SU-DHL-6 (cell line): ENCODE results near the gene CDK5R2.

Source experiments
- H2AFZ ChIP-seq: fragments of 200-600 bp; sonication (generic); 2 replicates; pipeline ENCODE4 v1.6.1; 2014; ENCODE audit warnings: low read depth, mild to moderate bottlenecking, moderate library complexity, mixed read lengths, antibody characterized with exemption, low read length; ENCODE audit not compliant: severe bottlenecking
- H3F3A ChIP-seq: fragments of 200-600 bp; shearing (Covaris generic); 2 replicates; pipeline ENCODE4 v1.6.0; 2016; ENCODE audit warnings: antibody characterized with exemption, mild to moderate bottlenecking; ENCODE audit not compliant: insufficient read depth
- H3K27ac ChIP-seq: fragments of 200-600 bp; sonication (generic); 2 replicates; pipeline ENCODE4 v1.5.1; 2016; ENCODE audit warnings: low read depth, mild to moderate bottlenecking, low read length, moderate library complexity, mixed read lengths
- H3K27me3 ChIP-seq: fragments of 200-600 bp; sonication (generic), shearing (Covaris generic); 2 replicates; pipeline ENCODE4 v1.6.0; 2014; ENCODE audit warnings: mild to moderate bottlenecking, low read length
- H3K36me3 ChIP-seq: fragments of 200-600 bp; sonication (generic); 2 replicates; pipeline ENCODE4 v1.6.1; 2014; ENCODE audit warnings: mild to moderate bottlenecking, low read length, mixed read lengths
- H3K4me2 ChIP-seq: fragments of 300-600, 200-600 bp; shearing (Covaris generic), sonication (generic); 2 replicates; pipeline ENCODE4 v1.6.0; 2014; ENCODE audit warnings: low read length, low read depth, mild to moderate bottlenecking; ENCODE audit not compliant: poor library complexity, severe bottlenecking
- H3K4me3 ChIP-seq: fragments of 200-600 bp; sonication (generic); 2 replicates; pipeline ENCODE4 v1.5.1; 2014; ENCODE audit warnings: antibody characterized with exemption, low read length, mild to moderate bottlenecking, mixed read lengths; ENCODE audit not compliant: insufficient read depth, poor library complexity, severe bottlenecking
- H3K79me2 ChIP-seq: fragments of 200-600 bp; sonication (generic); 2 replicates; pipeline ENCODE4 v1.6.1; 2014; ENCODE audit warnings: mild to moderate bottlenecking, low read length, moderate library complexity; ENCODE audit not compliant: insufficient read depth
- H3K9ac ChIP-seq: fragments of 200-600 bp; sonication (generic); 2 replicates; pipeline ENCODE4 v1.7.0; 2014; ENCODE audit warnings: mild to moderate bottlenecking, low read length
- H3K9me2 ChIP-seq: fragments of 200-600 bp; sonication (generic); replicated peaks from 2 replicates; pipeline ENCODE4 v1.6.1; 2014; ENCODE audit warnings: low read length; ENCODE audit not compliant: insufficient read depth
- H3K9me3 ChIP-seq: fragments of 200-600 bp; sonication (generic); 2 replicates; pipeline ENCODE4 v1.6.1; 2014; ENCODE audit warnings: low read length, mixed read lengths; ENCODE audit not compliant: insufficient read depth
- H4K20me1 ChIP-seq: fragments of 200-600 bp; sonication (generic); 2 replicates; pipeline ENCODE4 v1.6.1; 2014; ENCODE audit warnings: low read depth, mild to moderate bottlenecking, antibody characterized with exemption, low read length, moderate library complexity, mixed read lengths
- EZH2phosphoT487 ChIP-seq: fragments of 200-600 bp; sonication (generic), shearing (Covaris generic); conservative IDR thresholded peaks from 2 replicates; pipeline ENCODE4 v1.6.1; 2018; ENCODE audit warnings: mild to moderate bottlenecking, antibody characterized with exemption, low read length, moderate library complexity, mixed read lengths
- TF ChIP-seq, protein P1 (sequence below): fragments of 200-600 bp; sonication (generic); IDR thresholded peaks from one replicate; pipeline ENCODE4 v1.5.1; 2017; ENCODE audit warnings: antibody characterized with exemption, mild to moderate bottlenecking, low read length, moderate library complexity; ENCODE audit not compliant: insufficient read depth, poor library complexity, severe bottlenecking

The CDK5R2 gene

DNA sequence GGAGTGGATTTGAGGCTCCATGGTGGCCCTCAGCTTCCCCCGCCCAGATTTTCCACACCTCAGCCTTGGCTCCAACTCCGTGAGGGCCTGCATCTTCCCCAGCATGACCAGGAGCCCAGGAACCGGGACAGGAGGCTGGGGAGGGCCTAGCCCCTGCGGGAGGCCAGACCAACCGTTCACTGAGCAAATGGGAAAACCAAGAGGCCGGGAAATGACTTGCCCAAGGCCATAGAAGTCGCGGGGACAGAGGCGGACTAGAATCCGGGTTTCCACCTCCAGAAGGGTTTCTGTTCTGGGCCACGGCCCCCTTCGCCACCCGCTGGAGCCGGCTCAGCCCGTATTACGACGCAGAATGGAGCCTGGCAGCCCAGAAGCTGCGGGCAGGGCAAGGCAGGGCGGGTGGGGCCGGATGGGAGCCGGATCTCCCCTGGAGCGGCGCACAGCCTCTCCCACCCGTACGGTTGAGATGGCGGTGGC is 41.7 kb downstream of the CDK5R2 start:
- H3K4me3 ChIP-seq, result no peak overlapping the region
- no peak overlapping the region for H3K4me2 ChIP-seq
- no peak overlapping the region for H3K9ac ChIP-seq
- H2AFZ ChIP-seq, result no peak overlapping the region
- H3F3A ChIP-seq, result no peaks in the 10 kb centered on the region
- H4K20me1 ChIP-seq, result no peaks in the 10 kb centered on the region
- H3K36me3 ChIP-seq, result no peaks in the 10 kb centered on the region
- TF ChIP-seq, protein P1, sequence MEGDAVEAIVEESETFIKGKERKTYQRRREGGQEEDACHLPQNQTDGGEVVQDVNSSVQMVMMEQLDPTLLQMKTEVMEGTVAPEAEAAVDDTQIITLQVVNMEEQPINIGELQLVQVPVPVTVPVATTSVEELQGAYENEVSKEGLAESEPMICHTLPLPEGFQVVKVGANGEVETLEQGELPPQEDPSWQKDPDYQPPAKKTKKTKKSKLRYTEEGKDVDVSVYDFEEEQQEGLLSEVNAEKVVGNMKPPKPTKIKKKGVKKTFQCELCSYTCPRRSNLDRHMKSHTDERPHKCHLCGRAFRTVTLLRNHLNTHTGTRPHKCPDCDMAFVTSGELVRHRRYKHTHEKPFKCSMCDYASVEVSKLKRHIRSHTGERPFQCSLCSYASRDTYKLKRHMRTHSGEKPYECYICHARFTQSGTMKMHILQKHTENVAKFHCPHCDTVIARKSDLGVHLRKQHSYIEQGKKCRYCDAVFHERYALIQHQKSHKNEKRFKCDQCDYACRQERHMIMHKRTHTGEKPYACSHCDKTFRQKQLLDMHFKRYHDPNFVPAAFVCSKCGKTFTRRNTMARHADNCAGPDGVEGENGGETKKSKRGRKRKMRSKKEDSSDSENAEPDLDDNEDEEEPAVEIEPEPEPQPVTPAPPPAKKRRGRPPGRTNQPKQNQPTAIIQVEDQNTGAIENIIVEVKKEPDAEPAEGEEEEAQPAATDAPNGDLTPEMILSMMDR, result no peak
- no peak for TF ChIP-seq EZH2phosphoT487
- H3K27ac ChIP-seq, result no peak overlapping the region
- no peaks in the 10 kb centered on the region for H3K27me3 ChIP-seq
- H3K9me2 ChIP-seq, result no peaks in the 10 kb centered on the region
- H3K79me2 ChIP-seq, result no peaks in the 10 kb centered on the region
- no peaks in the 10 kb centered on the region for H3K9me3 ChIP-seq

DNA sequence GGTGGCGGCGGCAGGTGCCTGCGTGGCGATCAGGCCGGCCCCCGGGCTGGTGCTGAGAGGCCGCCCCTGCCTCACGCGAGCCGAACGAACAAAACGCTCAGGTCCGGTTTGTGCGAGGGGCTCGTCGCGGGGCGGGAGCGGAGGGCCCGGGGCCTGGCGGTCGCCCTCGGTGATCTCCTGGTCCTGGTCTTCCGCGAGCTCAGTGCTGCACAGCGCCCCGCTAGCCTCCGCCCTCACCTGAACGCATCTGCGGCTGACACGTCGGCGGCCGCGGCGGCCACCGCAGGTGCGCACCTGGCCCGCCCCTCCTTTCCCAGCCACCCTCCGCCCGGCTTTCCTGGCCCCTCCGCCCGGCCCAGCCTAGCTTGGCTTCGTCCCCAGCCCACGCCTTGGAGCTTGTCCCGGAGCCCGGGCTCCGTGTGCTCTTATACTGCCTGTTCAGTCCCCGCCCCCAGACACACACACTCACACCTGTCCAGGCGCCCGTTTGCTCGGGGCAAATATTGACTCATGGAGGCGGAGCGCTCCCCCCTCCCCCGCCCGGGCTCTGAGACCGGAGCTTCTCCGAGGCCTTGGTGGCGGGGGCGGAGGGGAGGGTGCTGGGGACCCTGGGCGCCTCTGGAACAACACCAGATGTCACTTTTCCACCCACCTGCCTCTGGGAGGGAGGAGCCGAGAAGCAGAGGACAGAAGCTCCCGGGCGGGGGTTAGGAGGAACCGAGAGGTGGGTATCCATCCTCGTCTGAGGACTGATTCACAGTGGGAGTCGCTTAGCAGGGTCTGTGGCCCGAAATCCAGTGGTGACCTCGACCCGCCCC is 42.3 kb downstream of the CDK5R2 start:
- no peaks in the 10 kb centered on the region for H3K36me3 ChIP-seq
- H3K27ac ChIP-seq, result no peak overlapping the region
- H4K20me1 ChIP-seq, result no peaks in the 10 kb centered on the region
- H2AFZ ChIP-seq, result no peak overlapping the region
- no peak overlapping the region for H3K9ac ChIP-seq
- no peaks in the 10 kb centered on the region for H3K9me2 ChIP-seq
- no peak overlapping the region for H3K4me2 ChIP-seq
- H3F3A ChIP-seq, result no peaks in the 10 kb centered on the region
- H3K9me3 ChIP-seq, result no peaks in the 10 kb centered on the region
- TF ChIP-seq, protein P1, result no peak
- TF ChIP-seq EZH2phosphoT487, result no peak
- no peaks in the 10 kb centered on the region for H3K27me3 ChIP-seq
- no peaks in the 10 kb centered on the region for H3K79me2 ChIP-seq
- H3K4me3 ChIP-seq, result no peak overlapping the region

DNA sequence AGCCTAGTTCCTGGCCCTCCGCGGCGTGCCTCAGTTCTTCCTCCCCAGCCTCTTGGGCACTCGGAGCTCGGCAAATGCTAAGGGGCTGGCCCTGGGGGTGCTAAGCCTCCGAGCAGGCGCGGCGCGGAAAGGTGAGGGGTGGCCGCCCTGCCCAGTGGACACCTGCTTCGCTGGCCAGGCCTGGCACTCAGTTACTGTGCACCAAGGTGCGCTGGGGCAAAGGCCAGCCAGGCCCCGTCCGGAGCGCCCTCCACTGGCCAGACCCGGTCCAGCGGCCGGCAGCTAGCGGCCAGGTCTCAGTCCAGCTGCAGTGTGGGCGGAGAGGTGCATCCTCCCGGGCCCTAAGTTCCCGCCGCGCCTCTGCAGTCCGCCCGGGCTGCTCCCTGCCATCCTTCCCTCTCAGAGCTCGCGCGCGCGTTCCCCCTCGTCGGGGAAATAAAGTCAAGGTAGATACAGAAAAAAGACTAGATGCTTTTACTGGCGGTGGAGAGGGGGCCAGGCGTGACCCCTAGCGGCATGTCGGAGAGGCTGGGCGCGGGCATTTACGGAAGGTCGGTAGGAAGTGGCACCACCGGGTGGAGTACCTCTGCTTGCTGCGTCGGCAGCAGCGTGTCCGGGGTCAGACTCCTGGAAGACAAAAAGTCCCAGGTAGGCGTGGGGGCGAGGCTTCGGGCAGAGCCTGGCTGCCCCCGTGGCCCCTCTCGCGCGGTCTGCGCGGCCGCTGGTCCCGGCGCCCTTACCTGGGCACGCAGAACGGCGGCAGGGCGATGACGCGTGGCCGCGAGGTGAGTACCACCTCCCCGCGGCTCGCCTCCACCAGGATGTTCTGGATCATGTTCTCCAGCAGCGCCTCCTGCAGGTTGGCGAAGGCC is 43.2 kb downstream of the CDK5R2 start:
- H3K27ac ChIP-seq, result no peak overlapping the region
- no peaks in the 10 kb centered on the region for H3K36me3 ChIP-seq
- H3K79me2 ChIP-seq, result no peaks in the 10 kb centered on the region
- no peaks in the 10 kb centered on the region for H4K20me1 ChIP-seq
- TF ChIP-seq, protein P1, result peak; percentile 30
- no peak for TF ChIP-seq EZH2phosphoT487
- no peaks in the 10 kb centered on the region for H3F3A ChIP-seq
- H3K27me3 ChIP-seq, result no peaks in the 10 kb centered on the region
- no peaks in the 10 kb centered on the region for H3K9me3 ChIP-seq
- no peak overlapping the region for H3K4me3 ChIP-seq
- H3K9ac ChIP-seq, result no peak overlapping the region
- H2AFZ ChIP-seq, result no peak overlapping the region
- no peaks in the 10 kb centered on the region for H3K9me2 ChIP-seq
- no peak overlapping the region for H3K4me2 ChIP-seq
